GM12873 (cell line): ENCODE results near the gene AFF3.

Experiments
- TF ChIP-seq, protein P1 (sequence below): IDR thresholded peaks from 2 replicates; pipeline ENCODE4 v1.5.1; 2012; ENCODE audit warnings: low read depth, mild to moderate bottlenecking, moderate library complexity, low read length, control low read depth; ENCODE audit not compliant: insufficient read depth; ENCODE audit errors: missing control alignments

The AFF3 gene

DNA sequence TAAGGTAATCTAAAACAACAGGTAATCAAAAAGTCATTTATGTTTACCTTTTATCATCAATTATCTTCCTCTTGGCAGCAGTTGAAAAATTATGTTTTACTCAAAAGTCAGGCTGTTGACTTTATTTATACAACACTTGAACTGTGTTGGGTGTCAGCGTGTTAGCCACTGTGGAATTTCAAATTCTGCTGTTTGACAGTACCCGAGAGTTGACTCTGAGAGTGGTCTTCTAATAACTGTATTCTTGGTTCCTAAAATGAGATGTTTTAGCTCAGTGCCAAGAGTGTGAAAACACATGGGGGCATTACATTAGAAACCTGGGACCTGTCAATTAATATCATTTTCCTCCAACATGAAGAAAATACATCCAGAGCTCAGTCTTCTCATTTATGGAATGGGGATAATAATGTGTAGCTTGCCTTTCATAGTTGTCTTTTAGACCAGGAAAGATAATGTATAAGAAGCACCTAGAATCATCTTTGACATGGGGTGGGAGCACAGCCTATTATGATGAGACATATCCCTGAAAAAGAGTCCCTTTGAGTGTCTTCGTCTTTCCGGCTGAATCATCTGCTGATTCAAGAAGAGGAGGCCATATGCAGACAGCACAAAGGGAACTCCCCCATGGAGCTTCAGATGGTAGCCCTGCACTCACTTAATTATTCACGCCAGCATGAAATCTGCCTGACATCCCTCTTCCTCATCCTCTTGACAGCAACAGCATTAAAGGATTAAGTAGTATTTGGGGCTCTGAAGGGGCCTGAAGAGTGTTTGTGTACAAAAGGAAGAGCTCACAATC is 89.1 kb downstream of the AFF3 start:
- TF ChIP-seq, protein P1, sequence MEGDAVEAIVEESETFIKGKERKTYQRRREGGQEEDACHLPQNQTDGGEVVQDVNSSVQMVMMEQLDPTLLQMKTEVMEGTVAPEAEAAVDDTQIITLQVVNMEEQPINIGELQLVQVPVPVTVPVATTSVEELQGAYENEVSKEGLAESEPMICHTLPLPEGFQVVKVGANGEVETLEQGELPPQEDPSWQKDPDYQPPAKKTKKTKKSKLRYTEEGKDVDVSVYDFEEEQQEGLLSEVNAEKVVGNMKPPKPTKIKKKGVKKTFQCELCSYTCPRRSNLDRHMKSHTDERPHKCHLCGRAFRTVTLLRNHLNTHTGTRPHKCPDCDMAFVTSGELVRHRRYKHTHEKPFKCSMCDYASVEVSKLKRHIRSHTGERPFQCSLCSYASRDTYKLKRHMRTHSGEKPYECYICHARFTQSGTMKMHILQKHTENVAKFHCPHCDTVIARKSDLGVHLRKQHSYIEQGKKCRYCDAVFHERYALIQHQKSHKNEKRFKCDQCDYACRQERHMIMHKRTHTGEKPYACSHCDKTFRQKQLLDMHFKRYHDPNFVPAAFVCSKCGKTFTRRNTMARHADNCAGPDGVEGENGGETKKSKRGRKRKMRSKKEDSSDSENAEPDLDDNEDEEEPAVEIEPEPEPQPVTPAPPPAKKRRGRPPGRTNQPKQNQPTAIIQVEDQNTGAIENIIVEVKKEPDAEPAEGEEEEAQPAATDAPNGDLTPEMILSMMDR = no peak

DNA sequence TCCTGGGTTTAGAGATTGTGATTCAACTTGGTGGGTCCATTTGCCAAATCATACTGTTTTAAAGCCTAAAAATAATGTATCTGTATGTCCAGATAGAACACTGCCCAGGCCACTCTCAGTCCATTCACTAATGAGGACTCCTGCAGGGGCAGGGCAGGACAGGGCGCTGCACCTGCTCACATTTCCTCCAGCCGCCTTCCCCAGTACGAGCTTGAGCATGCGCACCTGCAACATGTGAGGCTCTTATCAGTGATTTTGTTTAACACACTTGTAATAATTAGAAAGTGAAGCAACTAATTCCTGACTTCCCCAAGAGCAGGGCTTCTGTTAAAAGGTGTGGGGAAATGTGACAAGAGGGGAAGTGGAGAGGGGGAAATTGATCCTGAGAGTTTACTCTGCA is 89.7 kb downstream of the AFF3 start:
- TF ChIP-seq, protein P1 = no peak

DNA sequence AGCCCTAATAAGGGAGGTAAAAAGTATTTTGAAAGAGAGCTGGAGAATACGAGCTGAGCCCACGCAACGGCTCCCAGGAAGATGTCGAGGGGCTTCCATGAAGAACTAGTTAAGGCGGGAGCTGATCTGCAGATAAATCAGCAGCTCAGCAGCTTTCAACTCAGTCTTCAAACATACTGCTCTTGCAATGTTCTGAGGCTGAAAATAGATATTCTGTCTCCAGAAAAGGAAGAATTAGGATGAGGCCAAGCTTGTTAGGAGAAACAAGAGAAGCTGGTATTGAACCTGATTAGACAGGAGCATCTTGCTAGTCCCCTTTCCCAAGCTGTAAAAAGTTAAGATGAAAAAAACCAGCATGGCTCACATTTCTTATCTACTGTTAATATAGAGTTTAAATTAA is 91.1 kb downstream of the AFF3 start:
- TF ChIP-seq, protein P1 = no peak

DNA sequence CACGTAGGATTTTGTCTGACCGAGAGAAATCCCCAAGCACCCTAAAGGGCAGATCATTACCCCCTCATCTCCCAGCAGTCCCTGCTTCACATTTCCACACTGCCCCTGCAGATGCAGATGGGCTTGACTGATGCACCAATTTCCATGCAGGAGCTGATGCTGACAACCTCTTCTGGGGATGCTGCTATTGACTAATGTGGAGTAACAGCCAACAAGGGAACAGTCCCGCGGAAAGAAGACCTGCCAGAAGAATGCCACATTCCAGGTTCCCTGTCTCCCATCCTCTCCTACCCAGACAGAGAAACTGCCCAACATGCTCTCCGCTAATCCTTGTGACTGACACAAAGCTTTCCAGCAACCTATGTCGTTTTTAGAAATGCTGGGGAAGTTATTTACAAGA is 91.7 kb downstream of the AFF3 start:
- TF ChIP-seq, protein P1 = no peak

DNA sequence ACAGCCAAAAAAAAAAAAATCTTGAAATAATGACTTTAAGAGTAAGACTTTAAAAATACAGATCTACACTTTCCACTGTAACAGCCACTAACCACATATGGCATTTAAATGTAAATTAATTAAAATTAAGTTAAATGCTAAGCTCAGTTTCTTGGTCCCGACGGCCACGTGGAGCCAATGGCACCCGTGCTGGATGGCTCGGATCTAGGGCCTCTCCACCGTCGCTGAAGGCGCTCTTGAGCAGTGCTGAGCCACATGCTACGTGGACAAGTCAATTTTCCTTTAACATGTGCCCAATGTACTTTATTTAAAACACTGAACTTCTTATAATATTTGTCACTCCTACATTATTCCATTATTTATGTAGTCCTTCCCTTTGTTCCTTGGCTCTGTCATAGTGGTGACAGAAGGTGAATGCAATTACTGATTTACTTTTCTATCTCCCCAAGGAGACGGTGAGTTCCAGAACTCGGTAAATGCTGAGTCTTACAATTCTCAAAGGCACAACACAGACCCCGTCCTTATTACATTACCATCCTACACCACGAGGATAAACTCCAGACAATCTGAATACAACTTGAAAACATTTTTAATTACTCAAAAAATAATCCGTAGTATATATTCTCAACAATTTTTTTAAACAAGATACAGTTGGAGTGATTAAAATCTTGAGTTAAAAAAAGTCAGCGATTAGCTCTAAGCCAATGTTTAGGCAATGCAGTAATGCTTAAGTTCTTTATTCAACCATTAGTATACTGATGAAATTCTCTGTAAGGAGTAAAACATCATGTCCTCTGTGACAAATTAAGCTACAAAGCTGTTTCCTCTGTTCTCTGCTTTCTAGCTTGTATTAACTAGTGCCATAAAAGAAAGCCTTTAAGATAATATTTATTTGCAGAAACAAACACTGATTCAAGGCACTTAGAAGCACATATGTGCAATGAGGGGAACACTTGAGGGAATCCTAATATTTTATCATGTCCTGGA is 95.1 kb downstream of the AFF3 start:
- TF ChIP-seq, protein P1 = no peak

DNA sequence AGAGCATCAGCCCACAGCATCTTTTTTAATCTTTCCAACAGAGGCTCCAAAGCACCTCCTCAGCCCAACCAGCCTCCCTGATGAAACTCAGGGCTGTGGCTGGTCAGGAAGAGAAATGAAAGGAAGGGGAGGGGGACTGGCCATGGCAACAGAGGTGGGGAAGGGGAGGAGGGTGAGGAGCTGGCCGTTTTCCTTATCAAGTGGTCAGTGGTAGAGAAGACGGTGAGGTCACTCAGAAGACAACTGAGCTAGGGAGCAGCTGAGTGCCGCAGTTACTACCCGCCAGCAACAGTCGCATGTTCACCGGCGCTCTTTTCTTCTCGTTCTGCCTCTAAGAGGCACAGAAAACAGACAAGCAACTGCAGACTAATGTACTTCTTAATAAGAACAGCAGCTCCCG is 97.4 kb downstream of the AFF3 start:
- TF ChIP-seq, protein P1 = no peak

DNA sequence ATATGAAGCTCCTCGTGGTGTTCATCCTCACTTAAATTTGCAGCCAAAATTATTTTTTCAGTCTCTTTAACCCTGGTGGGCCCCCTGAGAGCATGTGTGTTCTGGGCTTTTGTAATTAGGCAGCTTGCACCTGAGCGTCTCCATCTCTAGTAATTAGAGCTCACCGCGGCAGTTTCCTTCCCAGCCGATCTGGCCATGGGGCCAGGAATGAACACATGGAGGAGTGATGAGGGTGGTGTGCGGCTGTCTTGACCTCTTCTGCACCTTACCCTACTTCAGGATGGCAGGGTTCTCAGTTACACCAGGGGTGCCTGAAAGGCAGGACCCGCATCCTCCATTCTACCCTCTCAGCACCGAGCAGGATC is 98.5 kb downstream of the AFF3 start:
- TF ChIP-seq, protein P1 = no peak
